Umbilical cord (tissue), 2 donors: ENCODE results near the gene PDE4B. TPM values are rescaled to one million over a fixed set of nuclear protein-coding genes. Genes with fewer than 3 reads are reported as not detected.

Experiments
- DNase-seq: peaks from one replicate; pipeline ENCODE4 v3.0.0-alpha.2; 2015; ENCODE audit warnings: low spot score
- total RNA-seq: library from RNA; depleted of rRNA; stranded (reverse); fragments of >200 nt; gene quantifications from one replicate; pipeline ENCODE4 v1.2.3, GENCODE V29; 2014; ENCODE audit warnings: low replicate concordance; ENCODE audit not compliant: insufficient read depth

Gene PDE4B
- total RNA-seq, 1 donor from 2014 or later, result 61.6 TPM

- DNase-seq, result no peak
Observed at GRCh38 chr1:66282891-66283621, 490.4 kb downstream of the PDE4B start.

GRCh38 chr1:66283622-66284041, 490.9 kb downstream of the PDE4B start:
- no peak for DNase-seq

DNA sequence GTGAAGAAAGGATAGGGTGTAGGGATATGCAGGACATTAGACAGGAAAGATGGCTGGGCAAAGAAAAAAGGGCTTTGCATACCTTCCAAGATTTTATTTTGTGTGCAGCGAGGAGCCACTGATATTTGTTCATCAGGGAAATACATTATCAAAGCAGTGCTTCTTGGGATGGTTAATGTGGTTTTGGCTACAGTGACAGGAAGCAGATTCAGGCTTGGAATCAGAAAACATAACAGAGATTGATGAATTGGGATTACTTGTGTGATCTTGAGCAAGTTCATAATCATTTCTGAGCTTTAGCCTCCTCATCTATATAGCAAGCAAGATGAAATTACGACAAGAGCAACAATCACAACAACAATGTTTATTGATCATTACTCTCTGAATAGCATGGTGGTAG, 492.1 kb downstream of the PDE4B start:
- no peak for DNase-seq

DNA sequence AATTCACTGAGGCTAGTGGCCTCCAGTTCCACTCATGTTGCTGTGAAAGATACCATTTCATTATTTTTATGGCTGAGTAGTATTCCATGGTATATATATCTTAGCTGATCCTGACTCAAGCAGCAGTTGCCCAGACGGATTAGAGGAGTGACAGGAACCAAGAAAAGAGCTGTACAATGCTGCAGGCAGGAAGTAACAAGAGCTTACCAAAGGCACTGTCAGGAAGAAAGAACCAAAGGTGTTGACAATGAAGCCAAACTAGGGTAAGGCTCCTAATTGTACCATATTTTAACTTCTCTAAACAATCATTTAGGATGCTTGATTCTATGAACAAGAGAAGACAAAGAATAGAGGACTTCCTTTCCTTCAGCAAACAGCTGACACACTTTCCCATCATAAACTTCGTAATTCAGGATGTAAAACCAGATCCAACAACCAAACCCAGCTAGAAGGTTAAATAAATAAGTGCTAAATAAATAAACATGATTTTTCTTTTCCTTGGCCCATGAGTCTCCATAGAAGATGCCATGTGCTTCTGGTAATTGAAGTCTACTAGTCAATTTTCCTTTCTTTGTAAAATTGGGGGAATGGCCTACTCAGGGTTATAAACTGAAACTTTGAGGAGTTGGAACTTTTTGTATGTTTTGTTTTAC, 493.0 kb downstream of the PDE4B start:
- DNase-seq, result no peak

DNA sequence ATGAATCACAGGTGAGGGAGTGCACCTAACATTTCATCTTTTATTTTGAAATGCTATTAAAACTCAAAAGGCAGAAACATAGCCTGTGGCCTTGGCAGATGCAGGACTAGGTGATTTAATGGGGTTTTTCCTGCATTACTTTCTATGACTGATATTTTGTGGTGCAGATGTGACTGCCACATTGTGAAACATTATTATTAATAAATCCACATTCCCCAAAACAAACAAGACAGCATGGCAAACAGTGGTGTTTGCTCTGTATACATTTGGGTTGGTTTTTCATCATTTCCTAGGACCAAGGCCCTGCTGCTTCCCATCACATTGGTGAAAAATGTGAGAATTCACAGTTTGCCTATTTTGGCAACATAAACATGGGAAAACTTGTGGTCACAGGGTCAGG, 493.6 kb downstream of the PDE4B start:
- no peak for DNase-seq

- DNase-seq, result no peak
Observed at GRCh38 chr1:66288048-66288447, 495.4 kb downstream of the PDE4B start.

DNA sequence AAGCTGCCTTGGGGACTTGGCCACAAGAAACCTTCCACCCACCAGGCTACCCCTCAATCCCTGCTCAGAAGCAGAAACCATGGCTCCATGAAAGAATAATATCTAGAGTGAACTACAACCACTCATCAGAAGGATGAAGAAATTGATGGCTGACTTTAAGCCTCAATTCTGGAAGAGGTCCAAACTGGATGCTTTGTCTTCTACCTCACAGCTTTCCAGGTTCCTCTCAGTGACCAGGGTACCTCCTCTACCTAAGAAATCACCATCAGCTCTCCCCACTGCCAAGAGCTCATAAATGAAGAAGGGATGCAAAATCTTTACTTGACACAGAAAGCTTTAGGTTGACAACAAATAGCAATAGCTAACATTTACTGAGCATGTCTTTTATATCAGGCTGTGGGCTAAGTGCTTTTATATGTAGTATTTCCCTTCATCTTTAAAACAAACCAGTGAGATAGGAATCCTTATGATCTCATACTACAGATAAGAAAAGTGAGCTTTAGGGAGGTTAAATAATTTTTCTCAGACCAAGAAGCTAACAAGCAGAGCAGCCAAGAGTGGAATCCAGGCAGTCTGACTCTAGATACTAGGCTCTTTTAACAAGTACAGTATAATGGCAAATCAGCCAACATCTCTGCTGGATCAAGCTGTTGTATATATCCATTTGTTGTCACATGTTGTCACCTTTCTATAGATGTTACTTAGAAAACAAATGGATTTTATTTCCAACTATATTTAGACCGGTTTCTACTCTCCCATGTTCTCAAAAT, 498.3 kb downstream of the PDE4B start:
- peak; percentile 94 for DNase-seq

- DNase-seq, result peak; percentile 56
Observed at GRCh38 chr1:66291531-66291864, 498.8 kb downstream of the PDE4B start.

DNA sequence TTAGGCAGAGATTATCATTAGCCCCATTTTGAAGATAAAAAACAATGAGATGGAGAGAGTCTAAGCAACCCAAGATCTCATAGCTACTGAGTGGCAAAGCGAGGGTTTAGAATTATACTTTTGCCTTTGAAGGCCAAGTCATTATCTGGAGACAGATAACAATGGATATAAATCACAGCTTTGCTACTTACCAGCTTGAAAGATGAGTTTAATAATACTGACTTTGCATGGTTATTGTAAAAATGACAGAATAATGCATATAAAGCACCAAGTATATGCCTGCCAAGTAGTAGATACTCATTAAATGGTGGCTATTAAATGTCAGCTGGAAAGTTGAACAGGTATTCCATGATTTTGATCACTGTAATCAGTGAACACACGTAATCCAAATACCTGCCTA, 499.6 kb downstream of the PDE4B start:
- DNase-seq, result peak; percentile 82

DNA sequence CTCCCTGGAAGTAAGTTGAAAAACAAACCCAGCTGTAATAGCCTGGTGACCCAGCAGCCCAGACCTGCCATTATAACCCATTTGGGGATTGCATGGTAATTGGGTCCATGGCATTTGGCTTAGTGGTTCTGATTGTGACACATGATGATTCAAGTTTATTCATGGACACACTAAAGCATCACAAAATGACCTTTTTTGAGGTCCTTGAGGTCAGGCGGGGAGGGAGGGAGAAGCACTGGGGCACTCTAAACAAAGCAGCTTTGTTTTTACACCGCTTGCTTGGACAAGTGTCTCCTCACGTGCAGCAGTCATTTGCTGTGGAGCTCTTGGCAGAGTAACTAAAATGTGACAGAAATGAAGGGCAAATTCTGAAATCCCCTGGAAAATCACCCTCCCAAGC, 500.2 kb downstream of the PDE4B start:
- no peak for DNase-seq

- peak; percentile 84 for DNase-seq
Observed at GRCh38 chr1:66294707-66295370, 502.1 kb downstream of the PDE4B start.

GRCh38 chr1:66295803-66296202, 503.1 kb downstream of the PDE4B start:
- no peak for DNase-seq

DNA sequence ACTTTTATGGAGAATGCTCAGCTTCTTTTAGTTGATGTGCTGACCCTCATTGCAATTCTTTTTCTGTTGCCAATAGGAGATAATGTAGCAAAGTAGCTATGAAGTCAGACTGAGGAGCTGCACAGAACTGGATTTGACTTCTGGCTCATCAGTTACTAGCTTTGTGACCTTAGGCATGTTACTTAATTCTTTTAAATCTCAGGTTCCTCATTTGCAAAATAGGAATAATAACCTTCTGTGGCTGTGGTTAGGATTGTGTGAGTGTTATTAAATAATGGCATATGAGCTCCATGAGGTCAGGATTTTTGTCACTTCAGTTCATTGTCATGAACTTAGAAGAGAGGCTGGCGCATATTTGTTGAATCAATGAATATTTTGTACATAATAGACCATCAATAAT, 503.7 kb downstream of the PDE4B start:
- DNase-seq, result no peak

DNA sequence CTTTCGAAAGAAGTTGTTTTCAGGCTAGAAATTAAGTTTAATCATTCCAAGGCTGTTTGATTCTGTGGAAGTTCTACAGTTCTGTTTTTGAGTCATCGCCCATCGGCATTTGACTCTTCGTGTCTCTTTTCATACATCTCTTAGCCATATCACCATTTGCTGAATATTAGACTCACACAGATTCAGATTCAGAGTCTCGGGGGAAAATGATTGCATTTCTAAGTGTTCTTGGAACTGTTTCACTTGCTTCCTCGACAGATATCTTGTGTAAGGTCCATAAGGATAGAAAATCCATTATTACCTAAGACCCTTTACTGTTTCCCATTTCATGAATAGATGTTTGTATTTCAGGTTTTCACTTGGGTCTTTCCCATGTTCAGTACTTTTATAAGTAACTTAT, 504.3 kb downstream of the PDE4B start:
- DNase-seq, result no peak

DNA sequence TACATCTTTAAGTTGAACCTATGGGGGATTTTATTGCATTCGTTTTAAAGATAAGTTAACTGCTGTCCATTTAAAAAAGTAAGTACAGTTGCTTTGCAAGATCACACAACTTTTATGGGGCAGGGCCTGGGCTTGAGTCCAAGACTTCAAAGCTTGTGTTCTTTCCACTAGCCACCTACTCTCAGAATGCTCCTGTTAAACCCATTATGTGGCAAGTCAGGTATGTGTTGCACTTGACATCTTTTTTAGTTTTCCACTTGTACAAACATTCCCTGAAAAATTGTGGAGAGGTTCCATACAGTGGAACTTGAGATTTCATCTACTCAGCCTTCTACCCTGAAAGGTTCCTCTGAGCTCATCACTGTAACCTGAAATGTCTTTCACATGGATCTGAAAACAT, 505.8 kb downstream of the PDE4B start:
- no peak for DNase-seq

GRCh38 chr1:66300280-66300971, 507.7 kb downstream of the PDE4B start:
- DNase-seq, result no peak

GRCh38 chr1:66300972-66301451, 508.3 kb downstream of the PDE4B start:
- no peak for DNase-seq

- no peak for DNase-seq
Observed at GRCh38 chr1:66302184-66302742, 509.6 kb downstream of the PDE4B start.

DNA sequence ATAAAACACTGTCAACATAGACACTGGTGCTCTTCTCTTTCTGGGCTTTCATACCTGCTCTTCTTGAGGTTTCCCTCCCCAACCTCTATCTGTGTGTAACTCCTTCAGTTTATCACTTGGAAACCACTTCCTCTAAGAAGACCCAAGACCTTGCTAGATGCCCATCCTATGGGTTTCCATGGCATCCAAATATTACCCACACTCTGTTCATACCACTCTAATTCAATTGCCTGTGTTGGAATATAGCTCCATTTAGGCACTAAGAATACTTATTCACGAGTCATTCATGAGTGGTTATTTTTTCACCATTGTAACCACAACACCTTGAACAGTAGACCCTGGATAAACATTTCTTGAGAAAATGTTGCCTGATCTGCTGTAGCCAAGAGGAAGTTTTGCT, 510.1 kb downstream of the PDE4B start:
- no peak for DNase-seq

DNA sequence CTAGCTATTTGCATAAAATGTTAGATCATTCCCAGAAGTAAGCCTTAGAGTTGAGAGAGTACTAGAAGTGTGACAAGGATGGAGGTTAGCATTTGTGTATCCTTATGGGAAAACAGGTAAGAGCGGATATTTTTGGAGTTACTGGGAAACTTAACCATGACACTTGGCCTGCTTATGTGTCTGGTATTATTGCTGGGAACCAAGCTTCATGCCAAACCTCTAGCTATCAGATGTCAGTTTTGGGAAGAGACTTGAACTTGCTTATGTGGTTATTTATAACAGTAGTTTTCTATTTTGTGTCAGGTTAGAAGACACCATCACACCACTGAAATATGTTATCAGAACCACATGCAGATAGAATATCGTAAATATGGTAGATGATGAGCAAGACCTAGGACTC, 511.0 kb downstream of the PDE4B start:
- no peak for DNase-seq

DNA sequence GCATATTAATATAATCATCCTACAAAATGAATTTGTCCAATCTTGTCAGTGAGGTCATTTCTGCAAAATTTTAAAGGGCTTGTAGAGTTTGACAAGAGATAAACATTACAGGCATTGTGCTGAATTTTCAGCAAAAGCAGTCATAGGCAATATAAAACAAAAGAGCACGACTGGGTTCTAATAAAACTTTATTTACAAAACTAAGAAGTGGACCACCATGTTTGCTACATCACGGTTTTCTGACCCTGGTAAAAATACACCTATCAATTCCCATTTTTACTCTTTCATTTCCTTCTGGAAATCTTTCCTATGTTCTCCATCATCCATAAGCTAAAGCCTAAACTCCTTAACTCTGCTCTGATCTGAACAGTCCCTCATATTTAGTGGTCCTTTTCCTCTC, 511.4 kb downstream of the PDE4B start:
- no peak for DNase-seq
